GM21390 (cell line): ENCODE results near the gene GALNT9.
"Not testable (repeated sequence)": the region's sequence is repeated elsewhere in the genome, so short reads cannot be mapped to it uniquely, and the experiment has no call there.

Source experiments
- ATAC-seq: cut with Tn5 transposase; IDR thresholded peaks from one replicate; pipeline ENCODE4 v1.9.1; 2021; ENCODE audit not compliant: unreplicated experiment

The GALNT9 gene

DNA sequence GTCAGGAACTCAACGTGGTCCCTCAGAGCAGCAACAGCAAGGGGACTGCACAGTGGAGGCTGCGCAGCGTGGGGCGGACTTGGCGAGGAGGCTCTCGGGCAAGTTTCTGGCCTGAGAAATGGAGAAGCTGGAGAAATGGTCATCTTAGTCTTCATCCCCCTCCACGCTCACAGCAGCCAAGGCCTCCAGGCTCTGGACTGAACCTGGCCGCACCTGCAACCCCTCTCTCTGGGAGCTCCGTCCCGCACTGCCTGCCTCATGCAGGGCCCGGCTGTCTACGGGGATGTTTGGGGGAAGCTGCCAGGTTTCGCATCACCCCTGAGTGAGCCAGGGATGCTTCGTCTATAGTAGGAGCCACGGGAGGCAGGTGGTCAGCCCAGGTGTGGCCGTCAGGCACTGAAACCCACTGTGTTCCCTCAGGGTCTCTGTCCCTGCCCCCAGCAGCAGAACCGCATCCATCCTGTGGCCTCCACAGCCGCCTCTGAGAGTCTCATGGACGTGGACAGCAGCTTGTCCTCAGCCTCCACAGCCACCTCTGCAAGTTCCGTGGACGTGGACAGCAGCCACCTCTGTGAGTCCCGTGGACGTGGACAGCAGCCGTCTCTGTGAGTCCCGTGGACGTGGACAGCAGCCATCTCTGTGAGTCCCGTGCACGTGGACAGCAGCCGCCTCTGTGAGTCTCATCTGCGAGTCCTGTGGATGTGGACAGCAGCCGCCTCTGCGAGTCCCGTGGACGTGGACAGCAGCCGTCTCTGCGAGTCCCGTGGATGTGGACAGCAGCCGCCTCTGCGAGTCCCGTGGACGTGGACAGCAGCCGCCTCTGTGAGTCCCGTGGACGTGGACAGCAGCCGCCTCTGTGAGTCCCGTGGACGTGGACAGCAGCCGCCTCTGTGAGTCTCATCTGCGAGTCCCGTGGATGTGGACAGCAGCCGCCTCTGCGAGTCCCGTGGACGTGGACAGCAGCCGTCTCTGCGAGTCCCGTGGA is 29.1 kb upstream of the GALNT9 start:
- ATAC-seq, result not testable (repeated sequence)

DNA sequence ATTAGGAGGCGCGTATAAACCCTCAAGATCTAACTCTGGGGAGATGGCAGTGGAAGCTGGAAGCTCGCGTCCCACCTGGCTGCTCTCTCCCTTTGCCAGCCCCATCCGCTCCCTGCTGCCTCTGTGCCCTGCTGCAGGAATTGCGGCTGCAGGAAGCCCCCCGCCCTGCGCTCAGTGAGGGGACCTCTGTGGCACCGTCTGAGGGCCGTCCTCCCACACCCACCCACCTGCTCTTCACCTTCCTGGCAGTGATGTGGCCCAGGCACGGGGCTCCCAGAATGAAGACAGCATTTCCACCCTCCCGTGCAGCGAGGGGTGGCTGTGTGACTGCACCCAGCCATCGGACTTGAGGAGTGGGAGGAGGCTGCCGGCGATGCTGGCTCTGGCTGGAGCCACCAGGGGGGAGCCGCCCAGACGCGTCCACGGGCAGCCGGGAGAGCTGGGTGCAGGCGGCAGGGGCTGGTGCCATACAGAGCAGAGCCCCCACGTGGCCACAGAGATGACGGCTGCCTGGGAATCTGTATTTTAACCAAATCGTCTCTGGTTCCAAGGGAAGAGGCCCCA is 28.3 kb upstream of the GALNT9 start:
- no peak for ATAC-seq

- ATAC-seq, result no peak
Observed at GRCh38 chr12:132356691-132357622, 27.6 kb upstream of the GALNT9 start.

GRCh38 chr12:132355742-132356681 is 26.6 kb upstream of the GALNT9 start:
- no peak for ATAC-seq

- no peak for ATAC-seq
Observed at GRCh38 chr12:132354982-132355680, 25.7 kb upstream of the GALNT9 start.

DNA sequence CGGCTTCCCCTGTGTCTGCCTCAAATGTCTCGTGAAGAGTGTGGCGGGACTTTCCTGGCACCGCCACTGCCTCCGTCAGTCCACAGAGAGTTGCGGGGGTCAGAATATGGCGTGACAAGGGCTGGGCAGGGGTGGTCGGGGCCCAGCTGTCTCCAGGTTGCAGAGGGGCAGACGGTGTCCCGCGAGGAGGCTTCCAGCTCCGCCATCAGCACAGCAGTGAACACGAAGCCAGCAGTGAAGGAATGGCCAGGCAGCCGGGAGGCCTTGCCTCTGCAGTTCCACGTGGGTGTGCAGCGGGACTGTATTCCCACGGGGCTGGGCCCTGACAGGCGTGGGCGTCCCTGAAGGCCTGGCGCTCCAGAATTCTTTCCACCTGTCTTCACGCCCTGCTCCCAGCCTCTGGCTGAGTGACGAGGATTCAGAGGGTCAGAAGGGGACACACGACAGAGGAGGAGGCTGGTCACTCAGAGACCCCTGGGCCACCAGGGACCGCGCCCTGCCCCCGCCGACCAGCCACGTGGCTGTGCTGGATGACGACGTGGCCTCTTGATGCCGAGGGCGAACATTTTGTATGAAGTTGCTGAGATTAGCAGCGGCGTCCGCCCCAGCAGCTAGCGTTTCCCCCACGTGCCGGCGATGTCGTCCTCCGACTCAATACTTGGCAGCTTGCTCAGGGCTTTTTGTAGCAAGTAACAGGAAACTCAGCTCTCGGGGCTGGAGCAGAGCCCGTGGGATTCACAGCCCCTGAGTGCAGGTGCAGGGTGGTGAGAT is 25.0 kb upstream of the GALNT9 start:
- ATAC-seq, result no peak

GRCh38 chr12:132353811-132354210 is 24.4 kb upstream of the GALNT9 start:
- no peak for ATAC-seq

GRCh38 chr12:132352896-132353800 is 23.8 kb upstream of the GALNT9 start:
- no peak for ATAC-seq

GRCh38 chr12:132351751-132352495 is 22.5 kb upstream of the GALNT9 start:
- ATAC-seq, result no peak

- no peak for ATAC-seq
Observed at GRCh38 chr12:132349501-132350131, 20.2 kb upstream of the GALNT9 start.

DNA sequence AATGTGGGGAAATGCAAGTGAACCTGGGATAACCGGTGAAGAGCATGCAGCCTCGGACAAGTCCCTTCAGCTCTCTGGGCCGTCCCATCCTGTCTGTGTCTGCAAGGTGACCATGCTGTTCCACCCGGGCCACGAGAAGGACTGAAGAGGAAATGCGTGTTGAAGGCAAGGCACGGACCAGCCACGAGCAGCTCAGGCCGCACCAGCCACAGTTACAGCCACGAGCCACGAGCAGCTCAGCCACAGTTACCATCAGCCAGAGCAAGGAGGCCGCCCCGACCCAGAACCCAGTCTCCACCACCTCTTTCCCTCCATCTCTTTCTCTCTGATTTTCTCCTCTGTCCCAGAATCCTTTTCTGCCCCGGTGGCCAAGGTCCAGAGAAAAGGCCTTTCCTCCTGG is 18.8 kb upstream of the GALNT9 start:
- no peak for ATAC-seq

- no peak for ATAC-seq
Observed at GRCh38 chr12:132347176-132347855, 17.9 kb upstream of the GALNT9 start.

GRCh38 chr12:132346471-132347175 is 17.2 kb upstream of the GALNT9 start:
- ATAC-seq, result no peak

GRCh38 chr12:132345561-132346200 is 16.3 kb upstream of the GALNT9 start:
- no peak for ATAC-seq

GRCh38 chr12:132345126-132345525 is 15.7 kb upstream of the GALNT9 start:
- no peak for ATAC-seq
